SK-N-SH (cell line): ENCODE results near the gene SMIM1. TPM values are rescaled to one million over a fixed set of nuclear protein-coding genes. Genes with fewer than 3 reads are reported as not detected.
A peak's percentile ranks its signal among the peaks of the same experiment; 100 is the strongest.

Experiments
- CTCF ChIA-PET: fragments of 300-600, 350-600 bp; formaldehyde crosslinking; extraction: SDS; loops from one replicate; lab custom pipeline; 2021; lab: Yijun Ruan, JAX
- POLR2A ChIA-PET: fragments of 350-600 bp; sonication (Branson Sonifier 250); formaldehyde crosslinking; extraction: SDS; loops from one replicate; lab custom pipeline; 2020; ENCODE audit warnings: antibody characterized with exemption, inconsistent platforms; lab: Yijun Ruan, JAX
- DNase-seq: peaks from one replicate; pipeline ENCODE4 v3.0.0; 2012
- H2AFZ ChIP-seq: fragments of 200-600 bp; sonication (generic); 2 replicates; pipeline ENCODE4 v1.8.1; 2016; ENCODE audit warnings: antibody characterized with exemption, mild to moderate bottlenecking, low read depth
- H3F3A ChIP-seq: fragments of 200-600 bp; sonication (generic); replicated peaks from 2 replicates; pipeline ENCODE3; 2016; ENCODE audit warnings: antibody characterized with exemption, mild to moderate bottlenecking; ENCODE audit not compliant: insufficient read depth
- H3K27ac ChIP-seq, 2 experiments: fragments of 200-500 bp in 1 of 2; fragments of 200-600 bp in 1 of 2; sonication (Bioruptor generic) in 1 of 2; sonication (generic), shearing (Covaris generic) in 1 of 2; 2 replicates each; pipeline versions ENCODE4 v1.5.1 to v1.6.1; 2014 to 2016; ENCODE audit warnings: low read depth in 2 of 2, inconsistent platforms in 1 of 2, low read length in 1 of 2, mild to moderate bottlenecking in 1 of 2, mixed read lengths in 1 of 2
- H3K27me3 ChIP-seq: fragments of 200-600 bp; sonication (generic), shearing (Covaris generic); 2 replicates; pipeline ENCODE4 v1.6.1; 2016; ENCODE audit warnings: mixed run types; ENCODE audit not compliant: insufficient read depth
- H3K36me3 ChIP-seq, 2 experiments: fragments of 200-500 bp in 1 of 2; fragments of 200-600 bp in 1 of 2; sonication (Bioruptor generic) in 1 of 2; sonication (generic) in 1 of 2; replicated peaks in 1 of 2; 2 replicates each; pipeline versions ENCODE3 to v1.5.1; 2014 to 2016; ENCODE audit warnings: low read length in 1 of 2, mild to moderate bottlenecking in 1 of 2; ENCODE audit not compliant: insufficient read depth in 2 of 2, control insufficient read depth in 1 of 2
- H3K4me1 ChIP-seq, 2 experiments: fragments of 200-500 bp in 1 of 2; fragments of 200-600 bp in 1 of 2; sonication (Bioruptor generic) in 1 of 2; sonication (generic), shearing (Covaris generic) in 1 of 2; 2 replicates each; pipeline versions ENCODE4 v1.5.1 to v1.6.1; 2014 to 2016; ENCODE audit warnings: low read depth in 1 of 2, low read length in 1 of 2, mixed run types in 1 of 2; ENCODE audit not compliant: insufficient read depth in 2 of 2, control insufficient read depth in 1 of 2
- H3K4me2 ChIP-seq: fragments of 200-600 bp; sonication (generic), shearing (Covaris generic); 2 replicates; pipeline ENCODE4 v1.6.1; 2017; ENCODE audit warnings: mixed run types
- H3K4me3 ChIP-seq, 2 experiments: fragments of 200-500 bp in 1 of 2; fragments of 200-600 bp in 1 of 2; sonication (Bioruptor generic) in 1 of 2; sonication (generic), shearing (Covaris generic) in 1 of 2; 2 replicates each; pipeline versions ENCODE4 v1.5.1 to v1.8.1; 2014 to 2016; ENCODE audit warnings: low read depth in 2 of 2, inconsistent platforms in 1 of 2, low read length in 1 of 2, mild to moderate bottlenecking in 1 of 2, mixed read lengths in 1 of 2, moderate library complexity in 1 of 2
- H3K79me2 ChIP-seq: fragments of 200-600 bp; sonication (generic); 2 replicates; pipeline ENCODE4 v1.8.1; 2017; ENCODE audit warnings: mild to moderate bottlenecking; ENCODE audit not compliant: insufficient read depth
- H3K9ac ChIP-seq: fragments of 200-600 bp; sonication (generic); 2 replicates; pipeline ENCODE4 v1.6.1; 2017; ENCODE audit warnings: mixed run types
- H3K9me2 ChIP-seq: fragments of 200-600 bp; sonication (generic); 2 replicates; pipeline ENCODE4 v1.6.1; 2017; ENCODE audit warnings: mixed run types
- H3K9me3 ChIP-seq: fragments of 200-600 bp; sonication (generic); 2 replicates; pipeline ENCODE4 v1.6.1; 2017; ENCODE audit warnings: mixed run types, mild to moderate bottlenecking, moderate library complexity
- H4K20me1 ChIP-seq: fragments of 200-600 bp; sonication (generic); 2 replicates; pipeline ENCODE4 v1.6.1; 2017; ENCODE audit warnings: mild to moderate bottlenecking, mixed run types; ENCODE audit not compliant: insufficient read depth
- ELF1 ChIP-seq: IDR thresholded peaks from 2 replicates; pipeline ENCODE4 v1.4.0; 2012
- FOXM1 ChIP-seq: IDR thresholded peaks from 2 replicates; pipeline ENCODE4 v1.4.0; 2012; ENCODE audit warnings: low read depth, mild to moderate bottlenecking
- GABPA ChIP-seq: IDR thresholded peaks from 2 replicates; pipeline ENCODE4 v1.4.0; 2012; ENCODE audit warnings: low read depth, mild to moderate bottlenecking
- RAD21 ChIP-seq: IDR thresholded peaks from 2 replicates; pipeline ENCODE4 v1.6.1; 2012; ENCODE audit warnings: mild to moderate bottlenecking, low read length
- REST ChIP-seq: IDR thresholded peaks from 2 replicates; pipeline ENCODE4 v1.6.1; 2012; ENCODE audit warnings: mild to moderate bottlenecking, low read depth, low read length, moderate library complexity
- SIN3A ChIP-seq: IDR thresholded peaks from 2 replicates; pipeline ENCODE4 v1.6.1; 2012; ENCODE audit warnings: low read depth, mild to moderate bottlenecking, low read length, moderate library complexity, borderline replicate concordance
- SMC3 ChIP-seq: IDR thresholded peaks from 2 replicates; pipeline ENCODE4 v1.6.1; 2012; ENCODE audit warnings: low read depth, low read length, improper control_type of control experiment
- USF1 ChIP-seq: IDR thresholded peaks from 2 replicates; pipeline ENCODE4 v1.4.0; 2012; ENCODE audit warnings: low read depth, borderline replicate concordance
- WGBS: methylation state at CpG from one replicate; pipeline ENCODE4 v1.1.6; 2017; ENCODE audit warnings: low lambda C conversion rate; 5-methylcytosine and 5-hydroxymethylcytosine counted together
- polyA plus RNA-seq, 3 experiments: library from polyadenylated mRNA; depleted of rRNA; stranded (reverse); fragments of >200 nt; gene quantifications; 2 replicates each; pipeline ENCODE4 v1.2.3, GENCODE V29; 2012
- TF ChIP-seq, protein P1 (sequence below): fragments of 150-350 bp; IDR thresholded peaks from 2 replicates; pipeline ENCODE4 v1.6.1; 2017; ENCODE audit warnings: antibody characterized with exemption, low read length, low read depth, borderline replicate concordance
- TF ChIP-seq, protein P2 (sequence below): fragments of 200-600 bp; sonication (generic); IDR thresholded peaks from 2 replicates; pipeline ENCODE4 v1.6.1; 2017; ENCODE audit warnings: antibody characterized with exemption, mild to moderate bottlenecking, moderate library complexity
- TF ChIP-seq, protein P3 (sequence below): IDR thresholded peaks from 2 replicates; pipeline ENCODE4; 2012
- TF ChIP-seq, protein P4 (sequence below): IDR thresholded peaks from 2 replicates; pipeline ENCODE4 v1.4.0; 2012; ENCODE audit warnings: low read depth, borderline replicate concordance

Gene SMIM1
- polyA plus RNA-seq, 1 of the 3 experiments (the other 2 are of a cell fraction): 6.1 TPM

GRCh38 chr1:3727042-3727824 is 45.3 kb upstream of the SMIM1 start:
- peaks cover 0 to 13% of the 10 kb centered on the region in 2 experiments; a peak in 1 of 4 replicates for H3K4me1 ChIP-seq
- H4K20me1 ChIP-seq: no peaks in the 10 kb centered on the region
- WGBS: 74% methylated on average over 11 of the region's 37 CpGs
- no peaks in the 10 kb centered on the region for H3K79me2 ChIP-seq
- no peaks in the 10 kb centered on the region for H3F3A ChIP-seq
- H3K9me3 ChIP-seq: no peaks in the 10 kb centered on the region
- peak; percentile 78 for DNase-seq
- no peak overlapping the region for H2AFZ ChIP-seq
- no peak overlapping the region for H3K4me3 ChIP-seq
- H3K9me2 ChIP-seq: no peaks in the 10 kb centered on the region
- no peaks in the 10 kb centered on the region for H3K27me3 ChIP-seq
- no peak overlapping the region for H3K4me2 ChIP-seq
- ChIA-PET POLR2A (no interaction called here), CTCF (interaction anchor here (0.5 to 6.7 kb wide), 17 partner anchors 9 to 274 kb away, joined by 3 to 55 read pairs (median 4); partner anchors contain the start of gene TP73)
- H3K36me3 ChIP-seq: no peaks in the 10 kb centered on the region
- H3K9ac ChIP-seq: no peak overlapping the region
- TF ChIP-seq SMC3: peak; percentile 8; the same call in 1 of the 2 replicates
- TF ChIP-seq, protein P1, sequence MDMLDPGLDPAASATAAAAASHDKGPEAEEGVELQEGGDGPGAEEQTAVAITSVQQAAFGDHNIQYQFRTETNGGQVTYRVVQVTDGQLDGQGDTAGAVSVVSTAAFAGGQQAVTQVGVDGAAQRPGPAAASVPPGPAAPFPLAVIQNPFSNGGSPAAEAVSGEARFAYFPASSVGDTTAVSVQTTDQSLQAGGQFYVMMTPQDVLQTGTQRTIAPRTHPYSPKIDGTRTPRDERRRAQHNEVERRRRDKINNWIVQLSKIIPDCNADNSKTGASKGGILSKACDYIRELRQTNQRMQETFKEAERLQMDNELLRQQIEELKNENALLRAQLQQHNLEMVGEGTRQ: no peak
- TF ChIP-seq RAD21: peak; percentile 50
- TF ChIP-seq, protein P2, sequence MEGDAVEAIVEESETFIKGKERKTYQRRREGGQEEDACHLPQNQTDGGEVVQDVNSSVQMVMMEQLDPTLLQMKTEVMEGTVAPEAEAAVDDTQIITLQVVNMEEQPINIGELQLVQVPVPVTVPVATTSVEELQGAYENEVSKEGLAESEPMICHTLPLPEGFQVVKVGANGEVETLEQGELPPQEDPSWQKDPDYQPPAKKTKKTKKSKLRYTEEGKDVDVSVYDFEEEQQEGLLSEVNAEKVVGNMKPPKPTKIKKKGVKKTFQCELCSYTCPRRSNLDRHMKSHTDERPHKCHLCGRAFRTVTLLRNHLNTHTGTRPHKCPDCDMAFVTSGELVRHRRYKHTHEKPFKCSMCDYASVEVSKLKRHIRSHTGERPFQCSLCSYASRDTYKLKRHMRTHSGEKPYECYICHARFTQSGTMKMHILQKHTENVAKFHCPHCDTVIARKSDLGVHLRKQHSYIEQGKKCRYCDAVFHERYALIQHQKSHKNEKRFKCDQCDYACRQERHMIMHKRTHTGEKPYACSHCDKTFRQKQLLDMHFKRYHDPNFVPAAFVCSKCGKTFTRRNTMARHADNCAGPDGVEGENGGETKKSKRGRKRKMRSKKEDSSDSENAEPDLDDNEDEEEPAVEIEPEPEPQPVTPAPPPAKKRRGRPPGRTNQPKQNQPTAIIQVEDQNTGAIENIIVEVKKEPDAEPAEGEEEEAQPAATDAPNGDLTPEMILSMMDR: peak; percentile 34
- no peak overlapping the region for H3K27ac ChIP-seq

GRCh38 chr1:3727825-3728776 is 44.4 kb upstream of the SMIM1 start:
- Histone ChIP-seq H3K9me3 (no peaks in the 10 kb centered on the region), H2AFZ (no peak overlapping the region), H3K9me2 (no peaks in the 10 kb centered on the region), H3F3A (no peaks in the 10 kb centered on the region), H3K4me3 (no peak overlapping the region), H3K4me1 (peaks cover 0 to 12% of the 10 kb centered on the region in 2 experiments; a peak in 1 of 4 replicates), H3K27me3 (no peaks in the 10 kb centered on the region), H3K36me3 (no peaks in the 10 kb centered on the region), H4K20me1 (no peaks in the 10 kb centered on the region), H3K79me2 (no peaks in the 10 kb centered on the region), H3K27ac (no peak overlapping the region), H3K9ac (no peak overlapping the region), H3K4me2 (no peak overlapping the region)
- DNase-seq: no peak
- ChIA-PET POLR2A (no interaction called here), CTCF (interaction anchor here (1.1 to 6.7 kb wide), 11 partner anchors 9 to 275 kb away, joined by 3 to 55 read pairs (median 5); no protein-coding TSS in a partner anchor)
- WGBS: 88% methylated on average over 7 of the region's 31 CpGs
- TF ChIP-seq FOXM1 (no peak), GABPA (no peak), USF1 (no peak), REST (no peak), SMC3 (no peak), ELF1 (no peak), SIN3A (no peak)
- TF ChIP-seq, protein P3, sequence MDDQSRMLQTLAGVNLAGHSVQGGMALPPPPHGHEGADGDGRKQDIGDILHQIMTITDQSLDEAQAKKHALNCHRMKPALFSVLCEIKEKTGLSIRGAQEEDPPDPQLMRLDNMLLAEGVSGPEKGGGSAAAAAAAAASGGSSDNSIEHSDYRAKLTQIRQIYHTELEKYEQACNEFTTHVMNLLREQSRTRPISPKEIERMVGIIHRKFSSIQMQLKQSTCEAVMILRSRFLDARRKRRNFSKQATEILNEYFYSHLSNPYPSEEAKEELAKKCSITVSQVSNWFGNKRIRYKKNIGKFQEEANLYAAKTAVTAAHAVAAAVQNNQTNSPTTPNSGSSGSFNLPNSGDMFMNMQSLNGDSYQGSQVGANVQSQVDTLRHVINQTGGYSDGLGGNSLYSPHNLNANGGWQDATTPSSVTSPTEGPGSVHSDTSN: no peak
- TF ChIP-seq, protein P4, sequence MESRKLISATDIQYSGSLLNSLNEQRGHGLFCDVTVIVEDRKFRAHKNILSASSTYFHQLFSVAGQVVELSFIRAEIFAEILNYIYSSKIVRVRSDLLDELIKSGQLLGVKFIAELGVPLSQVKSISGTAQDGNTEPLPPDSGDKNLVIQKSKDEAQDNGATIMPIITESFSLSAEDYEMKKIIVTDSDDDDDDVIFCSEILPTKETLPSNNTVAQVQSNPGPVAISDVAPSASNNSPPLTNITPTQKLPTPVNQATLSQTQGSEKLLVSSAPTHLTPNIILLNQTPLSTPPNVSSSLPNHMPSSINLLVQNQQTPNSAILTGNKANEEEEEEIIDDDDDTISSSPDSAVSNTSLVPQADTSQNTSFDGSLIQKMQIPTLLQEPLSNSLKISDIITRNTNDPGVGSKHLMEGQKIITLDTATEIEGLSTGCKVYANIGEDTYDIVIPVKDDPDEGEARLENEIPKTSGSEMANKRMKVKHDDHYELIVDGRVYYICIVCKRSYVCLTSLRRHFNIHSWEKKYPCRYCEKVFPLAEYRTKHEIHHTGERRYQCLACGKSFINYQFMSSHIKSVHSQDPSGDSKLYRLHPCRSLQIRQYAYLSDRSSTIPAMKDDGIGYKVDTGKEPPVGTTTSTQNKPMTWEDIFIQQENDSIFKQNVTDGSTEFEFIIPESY: no peak
